ENCODE measurements around the gene RPS6KL1.

- no peak for TF ChIP-seq POLR2A (IDR thresholded peaks at IDR 0.05; ENCODE audit: low read length)
- TF ChIP-seq GATA1 (IDR thresholded peaks at IDR 0.05; ENCODE audit: low read depth, low read length), result no peak
These were observed 32.8 kb downstream of the RPS6KL1 start for GRCh38 chr14:74890262-74890661.

All from erythroblast (primary cell).